ENCODE data around the gene COA1.
"Not testable (repeated sequence)": the region's sequence is repeated elsewhere in the genome, so short reads cannot be mapped to it uniquely, and the experiment has no call there.

Gene COA1

GRCh38 chr7:43735802-43736603 lies 6.7 kb upstream of the COA1 start:
- Histone ChIP-seq H3K9ac (ENCODE audit: low read length) (no peak overlapping the region), H3K4me1 (ENCODE audit: insufficient read depth, low read length) (no peaks in the 10 kb centered on the region), H3K27ac (ENCODE audit: low read depth, low read length) (no peak overlapping the region), H3K36me3 (ENCODE audit: insufficient read depth, low read length) (no peaks in the 10 kb centered on the region), H3K4me3 (ENCODE audit: low read depth in 1 of 2, low read length in 2 of 2) (no peak overlapping the region), H3K9me3 (ENCODE audit: low read length) (no peaks in the 10 kb centered on the region), H3K27me3 (ENCODE audit: control insufficient read depth in 1 of 2, insufficient read depth in 2 of 2, low read length in 2 of 2) (no peaks in the 10 kb centered on the region)

- H3K36me3 ChIP-seq (ENCODE audit: insufficient read depth, low read length): no peaks in the 10 kb centered on the region
- H3K9ac ChIP-seq (ENCODE audit: low read length): no peak overlapping the region
- H3K4me1 ChIP-seq (ENCODE audit: insufficient read depth, low read length): peaks cover 1% of the 10 kb centered on the region
- no peak overlapping the region for H3K4me3 ChIP-seq (ENCODE audit: low read depth in 1 of 2, low read length in 2 of 2)
- H3K27me3 ChIP-seq (ENCODE audit: control insufficient read depth in 1 of 2, insufficient read depth in 2 of 2, low read length in 2 of 2): no peaks in the 10 kb centered on the region
- no peaks in the 10 kb centered on the region for H3K9me3 ChIP-seq (ENCODE audit: low read length)
- H3K27ac ChIP-seq (ENCODE audit: low read depth, low read length): no peak overlapping the region
Observed at GRCh38 chr7:43735403-43735801, 6.1 kb upstream of the COA1 start.

- H3K9ac ChIP-seq (ENCODE audit: low read length); H3K27me3 ChIP-seq (ENCODE audit: control insufficient read depth in 1 of 2, insufficient read depth in 2 of 2, low read length in 2 of 2); H3K4me3 ChIP-seq (ENCODE audit: low read depth in 1 of 2, low read length in 2 of 2); H3K27ac ChIP-seq (ENCODE audit: low read depth, low read length); H3K9me3 ChIP-seq (ENCODE audit: low read length); H3K36me3 ChIP-seq (ENCODE audit: insufficient read depth, low read length); H3K4me1 ChIP-seq (ENCODE audit: insufficient read depth, low read length): not testable (repeated sequence)
Observed at GRCh38 chr7:43734575-43735332, 5.4 kb upstream of the COA1 start.

DNA sequence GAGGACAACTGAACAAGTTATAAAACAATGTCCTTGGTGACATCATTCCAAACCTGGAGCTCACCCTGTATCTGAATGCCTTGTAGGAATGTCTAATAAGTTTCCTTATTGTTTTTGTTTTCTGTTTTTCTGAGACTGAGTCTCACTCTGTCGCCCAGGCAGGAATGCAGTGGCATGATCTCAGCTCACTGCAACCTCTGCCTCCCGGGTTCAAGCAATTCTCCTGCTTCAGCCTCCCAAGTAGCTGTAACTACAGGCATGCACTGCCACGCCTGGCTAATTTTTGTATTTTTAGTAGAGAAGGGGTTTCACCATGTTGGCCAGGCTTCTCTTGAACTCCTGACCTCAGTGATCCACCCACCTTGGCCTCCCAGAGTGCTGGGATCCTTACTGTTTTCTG lies 2.2 kb upstream of the COA1 start:
- not testable (repeated sequence) for H3K9me3 ChIP-seq (ENCODE audit: low read length); H3K9ac ChIP-seq (ENCODE audit: low read length); H3K4me3 ChIP-seq (ENCODE audit: low read depth in 1 of 2, low read length in 2 of 2); H3K36me3 ChIP-seq (ENCODE audit: insufficient read depth, low read length); H3K27me3 ChIP-seq (ENCODE audit: control insufficient read depth in 1 of 2, insufficient read depth in 2 of 2, low read length in 2 of 2); H3K27ac ChIP-seq (ENCODE audit: low read depth, low read length)
- peaks cover 15% of the 10 kb centered on the region for H3K4me1 ChIP-seq (ENCODE audit: insufficient read depth, low read length)

GRCh38 chr7:43729924-43730248 lies 563 bp upstream of the COA1 start:
- peak overlapping the region; percentile 75 for H3K9ac ChIP-seq (ENCODE audit: low read length)
- no peaks in the 10 kb centered on the region for H3K27me3 ChIP-seq (ENCODE audit: control insufficient read depth in 1 of 2, insufficient read depth in 2 of 2, low read length in 2 of 2)
- H3K4me1 ChIP-seq (ENCODE audit: insufficient read depth, low read length): peaks cover 15% of the 10 kb centered on the region
- no peaks in the 10 kb centered on the region for H3K36me3 ChIP-seq (ENCODE audit: insufficient read depth, low read length)
- H3K27ac ChIP-seq (ENCODE audit: low read depth, low read length): peak overlapping the region; percentile 73
- peak overlapping the region; percentile 81 to 83 for H3K4me3 ChIP-seq (ENCODE audit: low read depth in 1 of 2, low read length in 2 of 2)
- no peaks in the 10 kb centered on the region for H3K9me3 ChIP-seq (ENCODE audit: low read length)

DNA sequence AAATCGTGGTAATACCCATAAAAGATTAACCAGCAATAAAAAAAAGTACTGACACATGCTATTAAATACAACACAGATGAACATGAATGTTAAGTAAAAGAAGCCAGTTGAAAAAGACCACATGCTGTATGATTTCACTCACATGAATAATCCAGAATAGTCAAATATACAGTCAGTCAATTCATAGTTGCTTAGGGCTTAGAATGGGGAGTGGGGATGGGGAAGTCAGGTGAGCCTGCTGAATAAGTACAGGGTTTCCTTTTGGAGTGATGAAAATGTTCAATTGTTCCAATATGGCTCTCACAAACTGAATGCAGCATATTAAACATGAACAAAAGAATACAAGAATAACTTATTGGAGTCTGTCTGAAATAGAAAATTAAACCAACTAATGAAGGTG lies 1.8 kb downstream of the COA1 start:
- H3K36me3 ChIP-seq (ENCODE audit: insufficient read depth, low read length): no peaks in the 10 kb centered on the region
- H3K9ac ChIP-seq (ENCODE audit: low read length): no peak overlapping the region
- H3K27me3 ChIP-seq (ENCODE audit: control insufficient read depth in 1 of 2, insufficient read depth in 2 of 2, low read length in 2 of 2): no peaks in the 10 kb centered on the region
- no peak overlapping the region for H3K27ac ChIP-seq (ENCODE audit: low read depth, low read length)
- no peak overlapping the region for H3K4me3 ChIP-seq (ENCODE audit: low read depth in 1 of 2, low read length in 2 of 2)
- peaks cover 20% of the 10 kb centered on the region for H3K4me1 ChIP-seq (ENCODE audit: insufficient read depth, low read length)
- no peaks in the 10 kb centered on the region for H3K9me3 ChIP-seq (ENCODE audit: low read length)

DNA sequence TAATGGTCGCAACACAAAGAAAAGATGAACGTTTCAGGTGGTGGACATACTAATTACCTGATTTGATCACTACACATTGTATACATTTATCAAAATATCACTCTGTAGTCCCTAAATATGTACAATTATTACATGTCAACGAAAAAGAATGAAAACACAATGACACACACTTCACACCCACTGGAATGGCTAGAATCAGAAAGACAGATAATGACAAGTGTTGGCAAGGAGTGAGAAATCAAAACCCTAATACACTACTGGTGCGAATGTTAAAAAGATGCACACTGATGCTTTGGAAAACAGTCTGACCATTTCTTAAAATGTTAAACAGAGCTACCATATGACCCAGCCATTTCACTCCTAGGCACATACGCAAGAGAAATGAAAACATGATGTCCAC lies 2.3 kb downstream of the COA1 start:
- Histone ChIP-seq H3K27me3 (ENCODE audit: control insufficient read depth in 1 of 2, insufficient read depth in 2 of 2, low read length in 2 of 2) (no peaks in the 10 kb centered on the region), H3K9ac (ENCODE audit: low read length) (no peak overlapping the region), H3K27ac (ENCODE audit: low read depth, low read length) (no peak overlapping the region), H3K9me3 (ENCODE audit: low read length) (no peaks in the 10 kb centered on the region), H3K36me3 (ENCODE audit: insufficient read depth, low read length) (no peaks in the 10 kb centered on the region), H3K4me3 (ENCODE audit: low read depth in 1 of 2, low read length in 2 of 2) (no peak overlapping the region), H3K4me1 (ENCODE audit: insufficient read depth, low read length) (peaks cover 20% of the 10 kb centered on the region)

- Histone ChIP-seq H3K4me3 (ENCODE audit: low read depth in 1 of 2, low read length in 2 of 2) (no peak overlapping the region), H3K9ac (ENCODE audit: low read length) (no peak overlapping the region), H3K27ac (ENCODE audit: low read depth, low read length) (no peak overlapping the region), H3K4me1 (ENCODE audit: insufficient read depth, low read length) (peaks cover 20% of the 10 kb centered on the region), H3K27me3 (ENCODE audit: control insufficient read depth in 1 of 2, insufficient read depth in 2 of 2, low read length in 2 of 2) (no peaks in the 10 kb centered on the region), H3K9me3 (ENCODE audit: low read length) (no peaks in the 10 kb centered on the region), H3K36me3 (ENCODE audit: insufficient read depth, low read length) (no peaks in the 10 kb centered on the region)
Observed at GRCh38 chr7:43726466-43726865, 2.9 kb downstream of the COA1 start.

DNA sequence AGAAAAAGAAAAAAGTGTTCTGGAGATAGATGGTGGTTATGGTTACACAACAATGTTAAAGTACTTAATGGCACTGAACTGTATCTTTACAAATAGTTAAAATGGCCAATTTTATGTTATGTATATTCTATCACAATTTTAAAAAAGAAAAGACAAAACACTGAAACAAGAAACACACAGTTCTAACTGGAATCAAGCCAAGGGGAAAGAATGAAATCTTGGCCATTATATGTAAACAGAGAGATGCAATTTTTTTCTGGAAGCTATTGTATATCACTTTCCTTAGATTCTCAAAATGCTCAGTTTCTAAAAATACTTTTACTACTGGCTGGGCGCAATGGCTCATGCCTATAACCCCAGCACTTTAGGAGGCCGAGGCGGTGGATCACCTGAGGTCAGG lies 4.1 kb downstream of the COA1 start:
- Histone ChIP-seq H3K9ac (ENCODE audit: low read length) (no peak overlapping the region), H3K4me3 (ENCODE audit: low read depth in 1 of 2, low read length in 2 of 2) (no peak overlapping the region), H3K9me3 (ENCODE audit: low read length) (no peaks in the 10 kb centered on the region), H3K27ac (ENCODE audit: low read depth, low read length) (no peak overlapping the region), H3K36me3 (ENCODE audit: insufficient read depth, low read length) (no peaks in the 10 kb centered on the region), H3K27me3 (ENCODE audit: control insufficient read depth in 1 of 2, insufficient read depth in 2 of 2, low read length in 2 of 2) (no peaks in the 10 kb centered on the region), H3K4me1 (ENCODE audit: insufficient read depth, low read length) (peaks cover 17% of the 10 kb centered on the region)

DNA sequence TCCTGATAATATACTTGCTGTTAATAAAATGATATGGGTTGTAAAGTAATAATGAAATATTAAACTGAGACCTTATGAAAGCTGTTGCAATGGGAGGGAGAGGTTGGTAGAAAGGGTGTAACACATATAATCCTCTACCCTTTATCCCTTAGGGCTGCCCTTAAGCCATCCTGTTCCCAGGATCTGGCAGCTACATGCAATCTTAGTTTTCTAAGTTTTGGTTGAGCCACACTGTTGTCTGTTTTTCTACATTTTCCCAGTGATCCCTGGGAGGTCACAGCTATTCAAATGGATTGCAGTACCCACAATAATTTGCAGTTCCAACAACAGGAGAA lies 6.3 kb downstream of the COA1 start:
- Histone ChIP-seq H3K9me3 (ENCODE audit: low read length) (no peaks in the 10 kb centered on the region), H3K4me3 (ENCODE audit: low read depth in 1 of 2, low read length in 2 of 2) (no peak overlapping the region), H3K27me3 (ENCODE audit: control insufficient read depth in 1 of 2, insufficient read depth in 2 of 2, low read length in 2 of 2) (no peaks in the 10 kb centered on the region), H3K36me3 (ENCODE audit: insufficient read depth, low read length) (no peaks in the 10 kb centered on the region), H3K4me1 (ENCODE audit: insufficient read depth, low read length) (peaks cover 5% of the 10 kb centered on the region), H3K27ac (ENCODE audit: low read depth, low read length) (no peak overlapping the region), H3K9ac (ENCODE audit: low read length) (no peak overlapping the region)

GRCh38 chr7:43721193-43721806 lies 8.0 kb downstream of the COA1 start:
- no peak overlapping the region for H3K27ac ChIP-seq (ENCODE audit: low read depth, low read length)
- peaks cover 5% of the 10 kb centered on the region for H3K4me1 ChIP-seq (ENCODE audit: insufficient read depth, low read length)
- no peak overlapping the region for H3K9ac ChIP-seq (ENCODE audit: low read length)
- H3K36me3 ChIP-seq (ENCODE audit: insufficient read depth, low read length): no peaks in the 10 kb centered on the region
- H3K27me3 ChIP-seq (ENCODE audit: control insufficient read depth in 1 of 2, insufficient read depth in 2 of 2, low read length in 2 of 2): no peaks in the 10 kb centered on the region
- H3K9me3 ChIP-seq (ENCODE audit: low read length): no peaks in the 10 kb centered on the region
- no peak overlapping the region for H3K4me3 ChIP-seq (ENCODE audit: low read depth in 1 of 2, low read length in 2 of 2)
